GM18517 (cell line): ENCODE results near the gene CTAG1A.
"Not testable (repeated sequence)": the region's sequence is repeated elsewhere in the genome, so short reads cannot be mapped to it uniquely, and the experiment has no call there.

ENCODE experiments used
- ATAC-seq: cut with Tn5 transposase; IDR thresholded peaks from one replicate; pipeline ENCODE4 v1.9.1; 2021; ENCODE audit warnings: mild to moderate bottlenecking, moderate library complexity; ENCODE audit not compliant: unreplicated experiment

Gene CTAG1A

GRCh38 chrX:154584585-154585183 is at the start of gene CTAG1A:
CTAG1A (plus strand) TSS chrX:154585133; CDS start chrX:154585207, 74 bp downstream.
- not testable (repeated sequence) for ATAC-seq

- ATAC-seq, result no peak
Measured at GRCh38 chrX:154535892-154536291, 49.0 kb upstream of the CTAG1A start.

GRCh38 chrX:154539077-154539476 is 45.9 kb upstream of the CTAG1A start:
- ATAC-seq, result no peak

- not testable (repeated sequence) for ATAC-seq
Measured at GRCh38 chrX:154540365-154540764, 44.6 kb upstream of the CTAG1A start.

- ATAC-seq, result no peak
Measured at GRCh38 chrX:154540897-154541535, 43.9 kb upstream of the CTAG1A start.

- no peak for ATAC-seq
Measured at GRCh38 chrX:154541589-154541895, 43.4 kb upstream of the CTAG1A start.

- no peak for ATAC-seq
Measured at GRCh38 chrX:154541896-154542722, 42.8 kb upstream of the CTAG1A start.

GRCh38 chrX:154542723-154543424 is 42.1 kb upstream of the CTAG1A start:
- ATAC-seq, result no peak

GRCh38 chrX:154545673-154546274 is 39.2 kb upstream of the CTAG1A start:
- no peak for ATAC-seq

- peak; percentile 51 for ATAC-seq
Measured at GRCh38 chrX:154546354-154547244, 38.3 kb upstream of the CTAG1A start, which contains the start of gene G6PD. G6PD (minus strand) TSS chrX:154546846; CDS start chrX:154546155, 691 bp downstream.

GRCh38 chrX:154547245-154548027 is 37.5 kb upstream of the CTAG1A start, which contains the start of gene IKBKG:
IKBKG (plus strand) TSS chrX:154547620; CDS start chrX:154552003, 4,383 bp downstream.
- peak; percentile 76 for ATAC-seq

GRCh38 chrX:154548028-154548316 is 37.0 kb upstream of the CTAG1A start:
- ATAC-seq, result no peak

GRCh38 chrX:154549766-154550165 is 35.2 kb upstream of the CTAG1A start:
- ATAC-seq, result no peak

GRCh38 chrX:154552112-154552806 is 32.7 kb upstream of the CTAG1A start:
- not testable (repeated sequence) for ATAC-seq

- not testable (repeated sequence) for ATAC-seq
Measured at GRCh38 chrX:154558060-154558690, 26.8 kb upstream of the CTAG1A start.

- not testable (repeated sequence) for ATAC-seq
Measured at GRCh38 chrX:154558896-154559295, 26.0 kb upstream of the CTAG1A start.

GRCh38 chrX:154560326-154560725 is 24.6 kb upstream of the CTAG1A start:
- ATAC-seq, result not testable (repeated sequence)

- not testable (repeated sequence) for ATAC-seq
Measured at GRCh38 chrX:154562295-154562694, 22.6 kb upstream of the CTAG1A start.
